ENCODE results near the gene GPR155.

DNA sequence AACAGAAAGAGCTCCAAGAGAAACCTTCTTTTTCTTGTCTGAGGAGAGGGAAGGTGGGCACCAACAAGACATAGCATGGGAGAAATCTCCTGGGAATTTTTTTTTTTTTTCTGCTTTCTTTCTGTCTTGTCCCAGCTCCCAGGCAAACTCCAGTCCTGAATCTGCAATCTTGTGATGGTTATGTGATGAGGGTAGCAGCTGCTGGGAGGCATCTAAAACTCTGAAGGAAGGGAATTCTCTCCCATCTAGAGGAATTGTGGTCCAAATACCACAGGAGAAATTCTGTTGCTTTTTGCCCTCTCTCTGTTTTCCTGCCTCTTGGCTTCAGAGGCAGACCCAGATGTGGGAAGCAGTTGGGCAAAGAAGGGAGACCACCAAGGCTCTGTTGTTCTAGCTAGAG, 74.6 kb downstream of the GPR155 start:
- TF ChIP-seq POLR2A (IDR thresholded peaks at IDR 0.05; ENCODE audit: low read length) = no peak
- TF ChIP-seq GATA1 (IDR thresholded peaks at IDR 0.05; ENCODE audit: low read depth, low read length) = no peak
